ENCODE measurements around the gene CRX.

DNA sequence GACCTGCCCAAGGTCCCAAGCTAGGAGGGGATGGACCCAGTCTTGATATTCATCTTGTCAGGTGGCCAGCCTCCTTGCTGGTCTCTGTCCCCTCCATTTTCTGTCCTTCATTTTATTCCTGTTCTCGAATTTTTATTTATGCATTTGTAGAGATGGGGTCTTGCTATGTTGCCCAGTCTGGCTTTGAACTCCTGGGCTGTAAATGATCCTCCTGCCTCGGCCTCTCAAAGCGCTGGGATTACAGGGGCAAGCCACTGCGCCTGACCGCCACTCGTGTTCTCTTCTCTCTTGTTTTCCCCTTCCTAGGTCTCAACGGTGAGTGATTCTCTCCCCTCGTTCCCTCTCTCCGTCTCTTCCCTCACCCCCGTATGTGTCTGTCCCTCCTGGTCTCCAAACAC lies 26.7 kb downstream of the CRX start:
- TF ChIP-seq, protein P1, sequence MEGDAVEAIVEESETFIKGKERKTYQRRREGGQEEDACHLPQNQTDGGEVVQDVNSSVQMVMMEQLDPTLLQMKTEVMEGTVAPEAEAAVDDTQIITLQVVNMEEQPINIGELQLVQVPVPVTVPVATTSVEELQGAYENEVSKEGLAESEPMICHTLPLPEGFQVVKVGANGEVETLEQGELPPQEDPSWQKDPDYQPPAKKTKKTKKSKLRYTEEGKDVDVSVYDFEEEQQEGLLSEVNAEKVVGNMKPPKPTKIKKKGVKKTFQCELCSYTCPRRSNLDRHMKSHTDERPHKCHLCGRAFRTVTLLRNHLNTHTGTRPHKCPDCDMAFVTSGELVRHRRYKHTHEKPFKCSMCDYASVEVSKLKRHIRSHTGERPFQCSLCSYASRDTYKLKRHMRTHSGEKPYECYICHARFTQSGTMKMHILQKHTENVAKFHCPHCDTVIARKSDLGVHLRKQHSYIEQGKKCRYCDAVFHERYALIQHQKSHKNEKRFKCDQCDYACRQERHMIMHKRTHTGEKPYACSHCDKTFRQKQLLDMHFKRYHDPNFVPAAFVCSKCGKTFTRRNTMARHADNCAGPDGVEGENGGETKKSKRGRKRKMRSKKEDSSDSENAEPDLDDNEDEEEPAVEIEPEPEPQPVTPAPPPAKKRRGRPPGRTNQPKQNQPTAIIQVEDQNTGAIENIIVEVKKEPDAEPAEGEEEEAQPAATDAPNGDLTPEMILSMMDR (IDR thresholded peaks at IDR 0.05): no peak
- no peak for TF ChIP-seq EZH2 (IDR thresholded peaks at IDR 0.05; ENCODE audit: borderline replicate concordance, insufficient read depth, low read depth, low read length, poor library complexity, severe bottlenecking)

Measured in B cell (primary cell).